Activated T-cell treated with anti-CD3 and anti-CD28 coated beads, Interleukin-2, amount 50 U/mL, for 1 hour (primary cell): ENCODE data around the gene COL27A1.
A peak's percentile ranks its signal among the peaks of the same experiment; 100 is the strongest.
"Not testable (repeated sequence)": the region's sequence is repeated elsewhere in the genome, so short reads cannot be mapped to it uniquely, and the experiment has no call there.

ENCODE experiments used
- DNase-seq: peaks from one replicate; pipeline ENCODE4 v3.0.0-alpha.2; 2020

Gene COL27A1

DNA sequence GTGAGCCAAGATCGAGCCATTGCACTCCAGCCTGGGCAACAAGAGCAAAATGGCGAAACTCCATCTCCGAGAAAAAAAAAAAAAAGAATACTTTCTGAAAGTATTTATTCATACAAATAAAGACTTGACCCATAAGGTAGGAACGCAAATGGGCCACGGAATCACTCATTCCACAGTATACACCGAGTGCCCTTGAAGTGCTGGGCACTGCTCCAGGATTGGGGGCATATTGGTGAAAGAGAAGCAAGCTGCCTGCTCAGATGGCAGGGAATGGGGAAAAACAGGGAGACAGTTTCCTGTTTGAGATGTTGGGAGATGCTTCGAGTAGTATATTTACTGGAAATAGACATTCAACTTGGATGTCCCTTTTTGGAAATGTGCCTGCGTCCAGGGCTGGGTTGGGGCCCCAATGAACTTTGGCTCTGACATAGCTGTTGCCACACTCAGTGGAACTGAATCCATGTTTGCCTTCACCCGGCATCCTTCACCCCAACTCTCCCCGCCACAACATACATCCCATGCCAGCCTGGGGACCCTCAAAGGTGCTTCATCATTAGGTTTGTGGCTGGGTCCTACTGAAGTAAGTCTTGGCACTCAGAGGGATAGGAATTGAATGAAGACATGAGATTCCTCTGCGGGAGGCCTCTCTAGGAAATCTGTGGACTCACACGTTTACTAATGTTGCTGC lies 173.7 kb downstream of the COL27A1 start:
- DNase-seq = not testable (repeated sequence)

- not testable (repeated sequence) for DNase-seq
Observed at GRCh38 chr9:114329625-114330022, 174.3 kb downstream of the COL27A1 start, which contains the start of gene ORM2. TSS of gene ORM2 (plus strand) at chr9:114329869. CDS start at chr9:114329905, 36 bp downstream.

DNA sequence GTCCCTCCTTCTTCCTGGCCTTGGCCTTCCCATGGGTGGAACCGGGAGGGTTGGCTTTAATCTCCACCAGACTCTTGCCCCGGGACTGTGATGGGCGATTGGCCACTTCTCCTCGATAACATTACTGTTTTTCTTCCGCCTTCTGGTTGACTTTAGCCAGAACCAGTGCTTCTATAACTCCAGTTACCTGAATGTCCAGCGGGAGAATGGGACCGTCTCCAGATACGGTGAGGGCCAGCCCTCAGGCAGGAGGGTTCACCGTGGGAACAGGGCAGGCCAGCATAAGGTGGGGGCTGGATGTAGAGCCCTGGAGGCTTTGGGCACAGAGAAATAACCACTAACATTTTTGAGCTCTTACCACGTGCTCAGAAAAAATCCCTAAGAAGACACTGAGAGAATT lies 175.3 kb downstream of the COL27A1 start:
- no peak for DNase-seq

GRCh38 chr9:114331229-114332195 lies 176.2 kb downstream of the COL27A1 start:
- not testable (repeated sequence) for DNase-seq

GRCh38 chr9:114332474-114333040 lies 177.2 kb downstream of the COL27A1 start:
- DNase-seq = not testable (repeated sequence)

- DNase-seq = not testable (repeated sequence)
Observed at GRCh38 chr9:114333718-114334117, 178.4 kb downstream of the COL27A1 start.

DNA sequence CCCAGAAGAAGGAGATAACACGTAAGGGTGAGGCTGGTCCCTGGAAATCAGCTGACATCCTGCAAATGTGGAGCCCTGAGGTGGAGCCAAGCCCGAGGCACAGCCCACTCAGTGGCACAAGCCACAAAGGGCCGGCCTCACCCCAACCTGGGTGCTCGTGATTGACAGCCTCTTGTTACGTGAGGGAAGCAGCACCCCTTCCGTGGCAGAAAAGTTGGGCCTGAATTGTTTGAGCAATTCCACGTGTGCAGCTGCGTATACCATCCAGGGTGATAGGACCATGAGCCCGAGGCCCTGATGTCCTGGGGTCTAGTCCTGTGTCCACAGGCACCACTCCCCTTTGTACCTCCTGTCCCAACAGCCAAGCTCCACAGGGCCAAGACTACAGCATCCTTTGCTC lies 179.2 kb downstream of the COL27A1 start:
- DNase-seq = no peak

DNA sequence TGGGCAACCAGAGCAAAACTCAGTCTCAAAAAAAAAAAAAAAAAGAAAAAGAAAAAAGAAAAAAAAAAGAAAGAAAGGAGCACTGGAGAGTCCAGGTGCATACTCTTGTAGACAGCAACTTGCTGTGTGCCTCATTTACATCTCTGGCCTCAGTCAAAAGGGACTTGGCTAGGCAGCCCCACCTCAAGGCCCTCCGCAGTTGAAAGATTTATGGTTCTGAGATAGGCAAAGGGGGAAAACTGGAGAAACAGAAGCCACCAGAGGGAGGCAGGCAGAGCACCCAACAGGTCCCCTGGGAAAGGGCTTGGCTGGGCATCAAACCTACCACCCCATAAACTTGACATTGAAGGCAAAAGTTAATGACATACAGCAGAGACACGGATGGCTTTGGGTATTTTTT lies 180.4 kb downstream of the COL27A1 start:
- DNase-seq = no peak

DNA sequence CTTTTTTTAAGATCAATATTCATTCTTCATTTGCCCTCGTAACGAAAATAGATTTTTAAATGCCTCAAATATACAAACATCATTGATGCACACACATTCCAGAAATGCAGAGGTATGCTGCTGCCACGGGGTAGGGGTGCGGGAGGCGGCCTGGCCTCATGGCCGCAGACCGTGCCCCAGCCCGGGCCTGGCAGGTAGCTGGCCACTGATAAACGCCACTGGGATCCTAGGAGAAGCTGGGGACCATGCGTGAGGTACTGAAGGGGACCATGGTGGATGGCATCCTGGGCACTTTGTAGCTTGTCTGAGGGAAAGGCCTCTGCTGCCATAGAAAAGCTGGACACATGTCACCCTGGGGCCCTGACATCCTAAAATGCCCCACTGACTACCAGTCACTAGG lies 180.8 kb downstream of the COL27A1 start:
- no peak for DNase-seq

- DNase-seq = no peak
Observed at GRCh38 chr9:114336699-114337395, 181.5 kb downstream of the COL27A1 start.

- DNase-seq = no peak
Observed at GRCh38 chr9:114338187-114338586, 182.8 kb downstream of the COL27A1 start.

- peak; percentile 66 for DNase-seq
Observed at GRCh38 chr9:114339130-114339908, 184.0 kb downstream of the COL27A1 start.

GRCh38 chr9:114341152-114341830 lies 186.0 kb downstream of the COL27A1 start:
- DNase-seq = no peak

- no peak for DNase-seq
Observed at GRCh38 chr9:114341991-114342390, 186.7 kb downstream of the COL27A1 start.

- no peak for DNase-seq
Observed at GRCh38 chr9:114342755-114343440, 187.6 kb downstream of the COL27A1 start.

DNA sequence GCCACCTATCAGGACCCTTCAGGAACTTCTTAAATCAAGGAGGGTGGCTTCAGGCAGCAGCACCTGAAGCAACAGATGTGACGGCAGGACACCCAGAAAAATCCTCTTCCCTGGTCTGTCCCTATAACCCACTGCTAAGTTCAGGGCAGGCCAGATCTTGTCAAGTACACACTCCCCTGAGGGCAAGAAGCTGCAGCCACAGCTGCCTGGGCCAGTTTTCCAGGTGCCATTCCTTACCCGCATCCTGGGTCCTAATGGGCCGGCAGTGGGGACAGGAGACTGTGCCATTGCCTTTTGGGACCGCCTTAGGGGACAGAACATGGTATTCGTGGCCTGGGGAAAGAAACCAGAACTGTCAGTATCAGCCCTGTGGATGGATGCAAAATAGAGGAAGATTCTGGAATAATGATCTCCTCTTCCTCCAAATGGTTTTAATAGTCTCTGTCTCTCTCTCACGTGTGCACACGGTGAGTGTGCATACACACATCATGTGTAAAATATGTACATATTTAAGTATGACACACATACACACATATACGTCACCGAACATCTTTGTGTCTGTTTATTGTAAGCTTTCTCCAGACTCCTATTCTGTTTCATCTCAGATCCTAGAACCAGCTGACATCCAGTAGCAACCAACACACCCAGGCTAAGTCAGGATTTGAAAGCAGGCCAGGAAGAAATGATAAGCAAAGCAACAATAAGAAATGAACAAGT lies 188.3 kb downstream of the COL27A1 start:
- no peak for DNase-seq

DNA sequence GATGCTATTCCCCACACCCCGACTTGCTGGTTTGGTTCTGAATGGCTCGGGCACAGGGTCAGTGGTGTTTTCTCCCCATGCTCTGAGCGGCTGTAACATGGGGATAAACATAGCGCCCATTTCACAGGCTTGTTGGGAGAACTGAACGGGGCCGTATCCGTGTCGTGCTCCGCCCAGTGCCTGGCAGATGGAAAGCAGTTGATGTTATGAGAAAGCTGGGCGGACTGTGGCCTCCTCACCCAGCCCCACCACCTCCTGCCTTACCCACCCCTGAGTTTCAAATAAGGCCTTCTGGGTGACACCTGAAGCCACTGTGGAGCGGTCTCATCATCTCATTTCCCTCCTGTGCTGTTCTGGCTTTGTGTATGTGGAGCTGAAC lies 188.8 kb downstream of the COL27A1 start:
- DNase-seq = no peak

- DNase-seq = no peak
Observed at GRCh38 chr9:114344692-114345091, 189.4 kb downstream of the COL27A1 start.

DNA sequence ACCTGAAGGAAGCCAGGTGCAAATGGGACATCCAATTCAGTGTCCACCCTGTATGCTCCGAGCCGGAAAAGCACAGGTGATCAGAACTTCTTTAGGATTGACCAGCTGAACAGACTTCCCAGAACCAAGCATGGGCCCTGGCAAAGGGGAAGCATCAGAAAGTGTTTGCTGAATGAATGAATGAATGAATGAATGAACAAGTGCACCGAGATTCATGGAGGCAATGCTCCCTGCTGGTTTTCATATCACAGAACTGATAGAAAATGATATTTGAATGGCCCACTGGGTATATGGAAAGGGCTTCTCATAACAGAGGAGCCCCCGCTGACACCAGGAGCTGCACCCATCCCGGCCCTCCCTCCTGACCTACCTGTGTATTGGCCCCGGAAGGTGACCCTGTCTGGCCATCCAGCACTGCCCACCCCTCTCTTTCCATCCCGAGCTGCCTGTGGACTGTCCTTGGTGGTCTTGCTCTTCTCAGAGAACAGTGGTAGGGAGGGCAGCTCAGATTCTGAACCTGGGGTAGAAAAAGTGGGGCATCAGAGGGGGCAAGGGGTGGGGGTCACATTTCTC lies 190.2 kb downstream of the COL27A1 start:
- DNase-seq = no peak

- no peak for DNase-seq
Observed at GRCh38 chr9:114346146-114346545, 190.8 kb downstream of the COL27A1 start.
